IMR-90 (cell line): ENCODE data around the gene HOXA5. TPM values are rescaled to one million over a fixed set of nuclear protein-coding genes. Genes with fewer than 3 reads are reported as not detected.

ENCODE experiments used
- ATAC-seq: fragments of 200-7000 bp; cut with Tn5 transposase; 2 replicates; pipeline ENCODE4 v1.9.1; 2020; ENCODE audit warnings: low read depth, mild to moderate bottlenecking, moderate library complexity
- BruUV-seq: library from RNA; stranded (reverse); fragments of 400-500 nt; replicated peaks from 2 replicates; lab custom pipeline; 2021; lab: Mats Ljungman, UMichigan
- CTCF ChIA-PET: fragments of 300-600 bp; formaldehyde crosslinking; extraction: SDS; loops from one replicate; lab custom pipeline; 2021; ENCODE audit warnings: antibody characterized with exemption; lab: Yijun Ruan, JAX
- POLR2A ChIA-PET: fragments of 300-600 bp; sonication (Branson Sonifier 250); formaldehyde crosslinking; loops from one replicate; lab custom pipeline; 2022; ENCODE audit warnings: antibody characterized with exemption; ENCODE audit not compliant: unreplicated experiment; lab: Charles Lee
- DNase-seq: peaks from one replicate; pipeline ENCODE4 v3.0.0; 2013
- H2AFZ ChIP-seq: replicated peaks from 2 replicates; pipeline ENCODE3; 2013; ENCODE audit warnings: low read length, mild to moderate bottlenecking; ENCODE audit not compliant: poor library complexity
- H2AK5ac ChIP-seq: 2 replicates; pipeline ENCODE4 v1.6.1; 2013; ENCODE audit warnings: low read depth, low read length, inconsistent platforms
- H2AK9ac ChIP-seq: replicated peaks from 2 replicates; pipeline ENCODE3; 2013; ENCODE audit warnings: mild to moderate bottlenecking, low read depth, low read length, moderate library complexity; ENCODE audit not compliant: poor library complexity
- H2BK120ac ChIP-seq: 2 replicates; pipeline ENCODE4 v1.6.1; 2013; ENCODE audit warnings: low read depth, low read length, inconsistent platforms
- H2BK15ac ChIP-seq: 3 replicates; pipeline ENCODE4 v1.6.1; 2013; ENCODE audit warnings: low read depth, low read length, inconsistent platforms
- H2BK20ac ChIP-seq: 2 replicates; pipeline ENCODE4 v1.6.1; 2013; ENCODE audit warnings: low read depth, mild to moderate bottlenecking, inconsistent platforms, low read length, moderate library complexity
- H2BK5ac ChIP-seq: 2 replicates; pipeline ENCODE4 v1.6.1; 2013; ENCODE audit warnings: mild to moderate bottlenecking, low read depth, low read length, inconsistent platforms; ENCODE audit not compliant: poor library complexity, severe bottlenecking
- H3K14ac ChIP-seq: replicated peaks from 2 replicates; pipeline ENCODE4 v1.6.1; 2013; ENCODE audit warnings: low read depth, low read length, inconsistent platforms
- H3K18ac ChIP-seq: 2 replicates; pipeline ENCODE4 v1.6.1; 2013; ENCODE audit warnings: low read depth, low read length, control low read depth
- H3K23ac ChIP-seq: 2 replicates; pipeline ENCODE4 v1.6.1; 2013; ENCODE audit warnings: low read depth, low read length, inconsistent platforms
- H3K27ac ChIP-seq: 2 replicates; pipeline ENCODE4 v1.5.1; 2013; ENCODE audit warnings: mild to moderate bottlenecking, control low read depth, low read length; ENCODE audit not compliant: insufficient read depth
- H3K27me3 ChIP-seq: 2 replicates; pipeline ENCODE4 v1.6.1; 2013; ENCODE audit warnings: low read length; ENCODE audit not compliant: control insufficient read depth, insufficient read depth
- H3K36me3 ChIP-seq: 2 replicates; pipeline ENCODE4 v1.6.1; 2013; ENCODE audit warnings: low read length, mixed read lengths; ENCODE audit not compliant: control insufficient read depth, insufficient read depth
- H3K4ac ChIP-seq: 2 replicates; pipeline ENCODE4 v1.6.1; 2013; ENCODE audit warnings: low read depth, low read length, inconsistent platforms
- H3K4me1 ChIP-seq: 2 replicates; pipeline ENCODE4 v1.6.1; 2013; ENCODE audit warnings: low read length, mixed read lengths; ENCODE audit not compliant: control insufficient read depth, insufficient read depth
- H3K4me2 ChIP-seq: 2 replicates; pipeline ENCODE4 v1.6.1; 2013; ENCODE audit warnings: low read depth, mild to moderate bottlenecking, control low read depth, low read length, moderate library complexity
- H3K4me3 ChIP-seq: 2 replicates; pipeline ENCODE4 v1.5.1; 2013; ENCODE audit warnings: low read depth, mild to moderate bottlenecking, control low read depth, low read length, moderate library complexity; ENCODE audit not compliant: insufficient read depth
- H3K56ac ChIP-seq: 2 replicates; pipeline ENCODE4 v1.6.1; 2013; ENCODE audit warnings: low read length, inconsistent platforms; ENCODE audit not compliant: insufficient read depth; ENCODE audit errors: extremely low read depth
- H3K79me1 ChIP-seq, 2 experiments: 2 replicates each; pipeline ENCODE4 v1.6.1; 2013; ENCODE audit warnings: low read length in 2 of 2, inconsistent platforms in 1 of 2, low read depth in 1 of 2
- H3K9ac ChIP-seq: 2 replicates; pipeline ENCODE4 v1.6.1; 2013; ENCODE audit warnings: low read depth, low read length, control low read depth
- H3K9me1 ChIP-seq: 2 replicates; pipeline ENCODE4 v1.6.1; 2013; ENCODE audit warnings: low read length, inconsistent platforms; ENCODE audit not compliant: insufficient read depth
- H3K9me3 ChIP-seq: 2 replicates; pipeline ENCODE4 v1.6.1; 2013; ENCODE audit warnings: low read length; ENCODE audit not compliant: control insufficient read depth, insufficient read depth
- H4K20me1 ChIP-seq: 2 replicates; pipeline ENCODE4 v1.6.1; 2013; ENCODE audit warnings: low read length, inconsistent platforms; ENCODE audit not compliant: insufficient read depth
- H4K5ac ChIP-seq: 2 replicates; pipeline ENCODE4 v1.6.1; 2013; ENCODE audit warnings: mild to moderate bottlenecking, low read depth, low read length, control low read depth
- H4K8ac ChIP-seq, 2 experiments: 2 replicates each; pipeline ENCODE4 v1.6.1; 2013; ENCODE audit warnings: low read depth in 2 of 2, low read length in 2 of 2, control low read depth in 1 of 2, inconsistent platforms in 1 of 2
- H4K91ac ChIP-seq: 2 replicates; pipeline ENCODE4 v1.6.1; 2013; ENCODE audit warnings: low read depth, low read length, inconsistent platforms; ENCODE audit not compliant: insufficient read depth
- BHLHE40 ChIP-seq: fragments of 150-350 bp; IDR thresholded peaks from 2 replicates; pipeline ENCODE4 v1.6.1; 2016; ENCODE audit warnings: mild to moderate bottlenecking, low read depth, low read length
- POLR2A ChIP-seq: IDR thresholded peaks from 2 replicates; pipeline ENCODE4 v1.6.1; 2012; ENCODE audit warnings: mild to moderate bottlenecking, low read depth, low read length
- WGBS, 2 experiments: methylation state at CpG; one replicate each; pipeline versions ENCODE4 v1.1.5 to v1.1.7; 2013; ENCODE audit warnings: missing lambda C conversion rate in 2 of 2; ENCODE audit not compliant: insufficient read length in 1 of 2; ENCODE audit errors: extremely low coverage in 2 of 2; 5-methylcytosine and 5-hydroxymethylcytosine counted together
- dilution Hi-C: fragments of 300-500 bp; cut with HindIII; formaldehyde crosslinking; loops from one replicate; pipeline ENCODE4 v1.14.3; 2018; ENCODE audit warnings: low sequenced_read_pairs; ENCODE audit not compliant: unreplicated experiment
- in situ Hi-C: fragments of 300-500 bp; cut with MboI; formaldehyde crosslinking; loops from 3 replicates; pipeline ENCODE4 v1.14.3; 2019; ENCODE audit warnings: low sequenced_read_pairs, inconsistent platforms, mixed read lengths
- intact Hi-C: fragments of 100-400 bp; cut with micrococcal nuclease; formaldehyde crosslinking; loops from 2 replicates; pipeline ENCODE4 v1.10.0; 2022
- polyA plus RNA-seq, 3 experiments: library from polyadenylated mRNA; depleted of rRNA; stranded (reverse); fragments of >200 nt; gene quantifications; 2 replicates each; pipeline ENCODE4 v1.2.3, GENCODE V29; 2012; ENCODE audit warnings: low replicate concordance in 1 of 3
- total RNA-seq: library from RNA; depleted of rRNA; stranded (reverse); fragments of >200 nt; gene quantifications from 2 replicates; pipeline ENCODE4 v1.2.3, GENCODE V29; 2012
- TF ChIP-seq, protein P1 (sequence below): fragments of 150-350 bp; IDR thresholded peaks from 2 replicates; pipeline ENCODE4 v1.6.1; 2017; ENCODE audit warnings: mild to moderate bottlenecking, antibody characterized with exemption, low read length, low read depth

HOXA5 gene
- total and polyA plus RNA-seq, 2 of the 4 experiments (the other 2 are of a cell fraction), result 19.9 to 29.4 TPM

DNA sequence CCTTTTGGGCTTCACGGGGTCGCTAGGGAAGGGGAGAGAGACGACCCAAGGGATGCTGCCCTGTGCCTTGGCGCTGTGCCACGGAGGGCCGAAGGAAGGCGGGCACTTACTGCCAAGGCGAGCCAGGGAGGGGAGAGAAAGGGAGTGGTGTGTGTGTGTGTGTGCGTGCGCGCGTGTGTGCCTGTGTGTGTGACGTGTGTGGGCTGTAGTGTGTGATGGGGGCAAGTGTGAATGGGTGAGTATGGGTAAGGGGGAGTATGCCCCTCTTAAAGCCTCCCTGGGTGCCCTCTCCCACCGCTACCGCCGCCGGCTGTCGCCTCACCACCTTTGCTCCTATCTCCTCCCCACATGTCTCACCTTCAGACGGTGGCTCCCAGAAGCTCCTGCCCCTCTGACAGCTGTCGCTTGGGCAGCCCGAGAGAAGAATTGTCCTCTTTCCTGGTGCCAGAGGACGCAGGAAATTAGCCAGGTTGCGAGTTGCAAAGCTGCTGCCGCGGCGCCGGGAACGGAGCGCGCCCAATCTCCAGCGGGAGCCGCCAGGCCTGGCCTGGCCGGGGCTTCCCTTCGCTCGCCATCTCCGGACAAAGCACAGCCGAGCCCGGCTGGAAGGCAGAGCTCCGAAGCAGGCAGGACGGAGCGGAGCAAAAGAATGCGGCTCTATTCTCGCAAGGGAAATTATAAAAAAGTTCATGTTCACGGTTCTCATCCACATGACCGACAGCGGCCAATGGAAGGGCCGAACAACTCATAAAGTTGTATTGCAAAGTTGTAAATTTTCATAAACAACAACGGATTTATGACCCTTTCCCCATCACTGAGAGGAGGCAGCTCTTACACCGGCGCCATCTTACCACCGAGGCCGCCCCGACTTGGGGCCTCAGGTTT, 8.7 kb upstream of the HOXA5 start, which contains the start of gene HOXA3:
HOXA3 (minus strand) TSS at position 653 of the 885 bp plus-strand sequence. CDS start 41,943 bp downstream, outside the sequence.
- peak; percentile 59 for DNase-seq
- 19% methylated on average over 12 of the region's 53 CpGs; no CpG with 5 or more reads in 1 of the 2 experiments for WGBS, 2 experiments

More for the DNA sequence above, 8.7 kb upstream of the HOXA5 start, which contains the start of gene HOXA3:
- no TSS peak for BruUV-seq
- Histone ChIP-seq H3K4me3 (peak within 1 kb of the TSS; percentile 54), H2AK9ac (peak within 1 kb of the TSS; percentile 38), H3K4ac (peak within 1 kb of the TSS; percentile 57), H4K8ac (peak within 1 kb of the TSS; percentile 55 to 68; a peak in 3 of 4 replicates), H3K4me2 (peak within 1 kb of the TSS; percentile 87), H2BK15ac (peak within 1 kb of the TSS; percentile 27; the same call in 2 of the 3 replicates), H3K27ac (peak within 1 kb of the TSS; percentile 81), H2AK5ac (peak within 1 kb of the TSS; percentile 15; the same call in 1 of the 2 replicates), H3K36me3 (no peaks in the 10 kb centered on the region), H3K9me1 (peaks cover 3% of the 10 kb centered on the region; the same call in 1 of the 2 replicates), H4K5ac (peak within 1 kb of the TSS; percentile 67; the same call in 1 of the 2 replicates), H3K56ac (no peak within 1 kb of the TSS), H3K27me3 (no peaks in the 10 kb centered on the region), H2BK20ac (0 out of 2 replicates have a peak within 1 kb of the TSS, but pooled peaks have one; percentile 6), H3K79me1 (0 out of 4 replicates have a peak, but pooled peaks cover 0 to 19% of the 10 kb centered on the region in 2 experiments), H2AFZ (peak within 1 kb of the TSS; percentile 87), H3K14ac (peak within 1 kb of the TSS; percentile 69), H3K9me3 (no peaks in the 10 kb centered on the region), H2BK120ac (peak within 1 kb of the TSS; percentile 57; the same call in 1 of the 2 replicates), H3K18ac (peak within 1 kb of the TSS; percentile 31; the same call in 1 of the 2 replicates), H4K91ac (peak within 1 kb of the TSS; percentile 40), H2BK5ac (peak within 1 kb of the TSS; percentile 18), H3K23ac (peak within 1 kb of the TSS; percentile 73), H3K4me1 (peaks cover 12% of the 10 kb centered on the region), H3K9ac (peak within 1 kb of the TSS; percentile 54), H4K20me1 (no peaks in the 10 kb centered on the region)
- peak; percentile 2 for ATAC-seq
- ChIA-PET CTCF (interaction anchor here (0.8 kb wide), 1 partner anchor 8 kb away, joined by 3 read pairs; no protein-coding TSS in a partner anchor), POLR2A (no interaction called here)
- in situ Hi-C loops, result no loop called here
- dilution Hi-C loops, result no loop called here
- TF ChIP-seq, protein P1, sequence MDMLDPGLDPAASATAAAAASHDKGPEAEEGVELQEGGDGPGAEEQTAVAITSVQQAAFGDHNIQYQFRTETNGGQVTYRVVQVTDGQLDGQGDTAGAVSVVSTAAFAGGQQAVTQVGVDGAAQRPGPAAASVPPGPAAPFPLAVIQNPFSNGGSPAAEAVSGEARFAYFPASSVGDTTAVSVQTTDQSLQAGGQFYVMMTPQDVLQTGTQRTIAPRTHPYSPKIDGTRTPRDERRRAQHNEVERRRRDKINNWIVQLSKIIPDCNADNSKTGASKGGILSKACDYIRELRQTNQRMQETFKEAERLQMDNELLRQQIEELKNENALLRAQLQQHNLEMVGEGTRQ, result peak; percentile 65; the same call in 1 of the 2 replicates
- TF ChIP-seq BHLHE40, result no peak
- 0 out of 2 replicates have a peak, but pooled peaks have one; percentile 42 for TF ChIP-seq POLR2A
- intact Hi-C loops, result no loop called here
